SK-N-SH treated with all-trans-retinoic acid at 6 μM for 48 hours (cell line): ENCODE data around the gene BRCA2.

Experiments used
- ATAC-seq: fragments of 200-7000 bp; cut with Tn5 transposase; 3 replicates; pipeline ENCODE4 v1.9.1; 2020; ENCODE audit warnings: mild to moderate bottlenecking, moderate library complexity
- ARNTL ChIP-seq: fragments of 450-650 bp; formaldehyde crosslinking; IDR thresholded peaks from 2 replicates; pipeline ENCODE4 v1.5.0; 2020; ENCODE audit warnings: low read depth, mild to moderate bottlenecking, moderate library complexity, borderline replicate concordance
- BACH2 ChIP-seq: fragments of 250-450 bp; sonication (Bioruptor Pico); IDR thresholded peaks from 2 replicates; pipeline ENCODE4 v1.9.0; 2021; ENCODE audit warnings: mild to moderate bottlenecking, borderline replicate concordance
- CREB5 ChIP-seq: fragments of 250-450 bp; sonication (Bioruptor Pico); IDR thresholded peaks from 2 replicates; pipeline ENCODE4 v1.5.1; 2020; ENCODE audit warnings: low read depth, mild to moderate bottlenecking, moderate library complexity
- CSDC2 ChIP-seq: fragments of 250-450 bp; sonication (Bioruptor Pico); IDR thresholded peaks from 2 replicates; pipeline ENCODE4 v1.5.0; 2020; ENCODE audit warnings: mild to moderate bottlenecking, moderate library complexity
- CSRNP3 ChIP-seq: fragments of 250-450 bp; sonication (Bioruptor Pico); IDR thresholded peaks from 2 replicates; pipeline ENCODE4 v1.5.1; 2021; ENCODE audit warnings: mild to moderate bottlenecking, moderate library complexity
- GLIS3 ChIP-seq: fragments of 250-450 bp; sonication (Bioruptor Pico); IDR thresholded peaks from 2 replicates; pipeline ENCODE4 v1.5.0; 2020; ENCODE audit warnings: mild to moderate bottlenecking, moderate library complexity
- ISL1 ChIP-seq: fragments of 250-450 bp; sonication (Bioruptor Pico); IDR thresholded peaks from 2 replicates; pipeline ENCODE4 v2.1.2; 2022; ENCODE audit warnings: mild to moderate bottlenecking, moderate library complexity
- OSR1 ChIP-seq: fragments of 250-450 bp; sonication (Bioruptor Pico); IDR thresholded peaks from 2 replicates; pipeline ENCODE4 v1.8.0; 2022; ENCODE audit warnings: moderate library complexity, mild to moderate bottlenecking, inconsistent platforms
- PATZ1 ChIP-seq: fragments of 250-450 bp; sonication (Bioruptor Pico); IDR thresholded peaks from 2 replicates; pipeline ENCODE4 v1.8.0; 2020; ENCODE audit warnings: mild to moderate bottlenecking, moderate library complexity, borderline replicate concordance
- PPARA ChIP-seq: fragments of 250-450 bp; sonication (Bioruptor Pico); IDR thresholded peaks from 2 replicates; pipeline ENCODE4 v1.5.0; 2020; ENCODE audit warnings: mild to moderate bottlenecking, borderline replicate concordance
- SNAI2 ChIP-seq: fragments of 250-450 bp; sonication (Bioruptor Pico); IDR thresholded peaks from 2 replicates; pipeline ENCODE4 v1.5.0; 2020; ENCODE audit warnings: mild to moderate bottlenecking, moderate library complexity
- TCF4 ChIP-seq: fragments of 250-450 bp; sonication (Bioruptor Pico); IDR thresholded peaks from 2 replicates; pipeline ENCODE4 v1.8.0; 2021; ENCODE audit warnings: mild to moderate bottlenecking, moderate library complexity, borderline replicate concordance
- TOX ChIP-seq: fragments of 250-450 bp; sonication (Bioruptor Pico); IDR thresholded peaks from 2 replicates; pipeline ENCODE4 v1.8.0; 2021; ENCODE audit warnings: mild to moderate bottlenecking, moderate library complexity, borderline replicate concordance
- TSHZ2 ChIP-seq: fragments of 250-450 bp; sonication (Bioruptor Pico); IDR thresholded peaks from 2 replicates; pipeline ENCODE4 v1.5.0; 2020; ENCODE audit warnings: mild to moderate bottlenecking, moderate library complexity
- ZC3H10 ChIP-seq: fragments of 250-450 bp; sonication (Bioruptor Pico); IDR thresholded peaks from 2 replicates; pipeline ENCODE4 v1.5.1; 2021; ENCODE audit warnings: mild to moderate bottlenecking, moderate library complexity
- ZFP3 ChIP-seq: fragments of 250-450 bp; sonication (Bioruptor Pico); IDR thresholded peaks from 2 replicates; pipeline ENCODE4 v1.5.0; 2020; ENCODE audit warnings: mild to moderate bottlenecking, moderate library complexity
- ZFP30 ChIP-seq: fragments of 450-650 bp; formaldehyde crosslinking; IDR thresholded peaks from 2 replicates; pipeline ENCODE4 v1.5.0; 2022; ENCODE audit warnings: mild to moderate bottlenecking, moderate library complexity
- ZNF565 ChIP-seq: fragments of 450-650 bp; formaldehyde crosslinking; conservative IDR thresholded peaks from 2 replicates; pipeline ENCODE4 v1.5.0; 2020; ENCODE audit warnings: low read depth, mild to moderate bottlenecking, moderate library complexity
- ZNF70 ChIP-seq: fragments of 450-650 bp; formaldehyde crosslinking; IDR thresholded peaks from 2 replicates; pipeline ENCODE4 v1.5.0; 2020; ENCODE audit warnings: mild to moderate bottlenecking, moderate library complexity
- ZNF8 ChIP-seq: fragments of 450-650 bp; formaldehyde crosslinking; IDR thresholded peaks from 2 replicates; pipeline ENCODE4 v1.5.0; 2020; ENCODE audit warnings: mild to moderate bottlenecking, moderate library complexity

Gene BRCA2

GRCh38 chr13:32443111-32443510, 127.8 kb downstream of the BRCA2 start (continued):
- TF ChIP-seq CREB5 (no peak), ZFP3 (no peak), ZFP30 (CRISPR knock-in tag) (no peak), GLIS3 (CRISPR knock-in tag) (no peak), TSHZ2 (no peak), ZNF565 (CRISPR knock-in tag) (no peak), SNAI2 (no peak), ARNTL (no peak)
- TF ChIP-seq, all 23 proteins: peak for 0

GRCh38 chr13:32445461-32445860, 130.2 kb downstream of the BRCA2 start:
- no peak for TF ChIP-seq CSDC2 (CRISPR knock-in tag)
- TF ChIP-seq TSHZ2 = no peak
- TF ChIP-seq OSR1 (CRISPR knock-in tag) = no peak
- TF ChIP-seq ZNF70 (CRISPR knock-in tag) = no peak
- no peak for TF ChIP-seq CSRNP3 (CRISPR knock-in tag)
- TF ChIP-seq CREB5 = no peak
- no peak for TF ChIP-seq PPARA (CRISPR knock-in tag)
- TF ChIP-seq, all 23 proteins: peak for 0
- no peak for ATAC-seq

- ATAC-seq = no peak
- TF ChIP-seq ZNF565 (CRISPR knock-in tag) (no peak), TSHZ2 (no peak), TOX (no peak), TCF4 (CRISPR knock-in tag) (no peak), ZFP30 (CRISPR knock-in tag) (no peak), GLIS3 (CRISPR knock-in tag) (no peak), BACH2 (CRISPR knock-in tag) (no peak), OSR1 (CRISPR knock-in tag) (no peak), ISL1 (CRISPR knock-in tag) (no peak), ZFP3 (no peak), ZC3H10 (CRISPR knock-in tag) (no peak), ZNF8 (CRISPR knock-in tag) (no peak), CREB5 (no peak), PATZ1 (CRISPR knock-in tag) (no peak)
Measured at GRCh38 chr13:32446220-32446619, 130.9 kb downstream of the BRCA2 start.
